ENCODE data around the gene ALOXE3.

Gene ALOXE3

DNA sequence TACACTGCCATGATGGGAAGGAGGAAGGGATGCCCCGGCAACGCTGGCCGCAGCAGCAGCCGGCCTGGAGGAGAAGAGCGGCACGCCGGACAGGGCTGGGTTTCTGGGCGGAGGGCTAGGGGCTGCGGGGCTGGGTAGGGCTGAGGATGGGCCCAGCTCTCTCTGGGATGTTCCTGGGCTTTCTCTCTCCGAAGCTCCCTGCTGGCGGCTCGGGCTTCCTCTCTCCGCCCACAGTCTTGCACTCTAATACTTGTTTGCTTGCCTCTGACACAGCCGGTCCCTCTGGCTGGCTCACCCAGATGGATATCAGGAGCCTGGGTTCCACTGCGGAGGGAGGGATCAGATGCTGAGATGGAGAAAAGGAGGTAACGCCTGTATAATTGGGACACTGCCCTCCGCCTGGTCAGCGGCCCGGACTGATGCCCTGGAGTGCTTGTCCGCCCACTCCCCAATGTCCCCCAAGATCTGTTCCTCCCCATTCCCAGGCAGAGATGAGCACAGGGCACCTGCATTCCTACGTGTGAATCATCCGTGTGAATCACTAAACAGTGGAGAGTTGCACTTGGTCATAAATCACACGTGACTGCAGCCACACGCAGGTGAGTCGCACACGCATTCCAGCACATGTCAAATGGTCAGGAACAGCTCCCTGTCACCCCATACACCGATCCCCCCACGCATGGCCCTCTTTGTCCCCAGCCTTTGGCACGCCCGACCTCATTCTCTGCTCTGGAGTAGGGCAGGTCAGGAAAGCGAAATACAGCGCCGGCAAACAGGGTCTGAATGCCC lies at the start of gene ALOXE3:
TSS of gene ALOXE3 (minus strand) at position 535 of the 789 bp plus-strand sequence. CDS start at position 11, 524 bp downstream.
- in situ Hi-C loops (cut with MboI; ENCODE audit: low sequenced_read_pairs) = no loop called here

DNA sequence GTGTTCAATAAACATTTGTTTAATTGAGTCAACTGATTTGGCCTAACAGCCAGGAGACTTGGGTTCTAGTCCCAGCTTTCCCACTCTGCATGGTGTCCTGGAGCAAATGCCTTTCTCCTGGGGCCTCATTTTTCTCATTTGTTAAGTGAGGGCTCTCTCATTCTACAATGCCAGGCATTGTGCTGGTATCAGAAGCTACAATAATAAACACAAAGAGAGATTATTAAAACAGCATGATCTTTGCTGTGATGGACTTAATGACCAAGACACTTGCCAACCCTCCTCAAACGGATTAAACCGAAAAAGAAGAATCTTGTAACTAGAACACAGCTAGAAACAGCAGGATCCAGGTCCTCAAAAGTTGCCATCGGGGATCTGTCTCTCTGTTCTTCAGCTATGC lies 49.2 kb upstream of the ALOXE3 start:
- in situ Hi-C loops (cut with MboI; ENCODE audit: low sequenced_read_pairs) = no loop called here

DNA sequence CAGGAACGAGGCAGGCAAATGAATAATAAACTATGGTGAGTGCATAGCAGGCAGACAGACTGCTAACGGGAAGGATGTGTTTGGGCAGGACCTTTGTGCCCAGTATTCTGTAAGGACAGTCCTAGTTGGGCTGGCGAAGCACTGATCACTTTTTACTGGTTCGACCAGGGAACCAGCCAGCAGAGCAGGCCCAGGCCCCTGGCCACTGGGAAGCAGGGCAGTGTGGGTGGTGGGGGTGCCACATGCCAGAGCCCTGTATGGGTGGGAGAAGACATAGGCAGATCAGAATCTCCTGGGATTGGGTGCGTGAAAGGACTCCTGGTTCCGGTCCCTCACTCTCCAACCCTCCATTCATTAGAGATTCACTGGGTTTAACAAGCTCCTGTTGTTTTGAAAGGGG lies 48.4 kb upstream of the ALOXE3 start:
- in situ Hi-C loops (cut with MboI; ENCODE audit: low sequenced_read_pairs) = no loop called here

DNA sequence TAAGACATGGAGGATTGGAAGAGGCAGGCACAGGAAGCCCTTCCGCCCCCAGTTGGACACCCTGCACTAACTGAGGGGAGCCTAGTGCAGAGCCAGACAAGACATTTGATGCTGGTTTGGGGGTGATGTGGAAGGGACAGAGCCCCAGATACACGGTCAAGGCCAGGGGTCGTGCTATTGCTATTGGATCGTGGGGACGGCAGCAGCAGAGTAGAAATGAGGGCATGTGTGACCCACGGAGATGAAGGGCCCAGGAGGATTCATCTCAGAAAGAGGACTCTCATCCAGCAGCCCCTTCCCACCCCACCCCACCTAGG lies 46.5 kb upstream of the ALOXE3 start:
- in situ Hi-C loops (cut with MboI; ENCODE audit: low sequenced_read_pairs) = no loop called here

DNA sequence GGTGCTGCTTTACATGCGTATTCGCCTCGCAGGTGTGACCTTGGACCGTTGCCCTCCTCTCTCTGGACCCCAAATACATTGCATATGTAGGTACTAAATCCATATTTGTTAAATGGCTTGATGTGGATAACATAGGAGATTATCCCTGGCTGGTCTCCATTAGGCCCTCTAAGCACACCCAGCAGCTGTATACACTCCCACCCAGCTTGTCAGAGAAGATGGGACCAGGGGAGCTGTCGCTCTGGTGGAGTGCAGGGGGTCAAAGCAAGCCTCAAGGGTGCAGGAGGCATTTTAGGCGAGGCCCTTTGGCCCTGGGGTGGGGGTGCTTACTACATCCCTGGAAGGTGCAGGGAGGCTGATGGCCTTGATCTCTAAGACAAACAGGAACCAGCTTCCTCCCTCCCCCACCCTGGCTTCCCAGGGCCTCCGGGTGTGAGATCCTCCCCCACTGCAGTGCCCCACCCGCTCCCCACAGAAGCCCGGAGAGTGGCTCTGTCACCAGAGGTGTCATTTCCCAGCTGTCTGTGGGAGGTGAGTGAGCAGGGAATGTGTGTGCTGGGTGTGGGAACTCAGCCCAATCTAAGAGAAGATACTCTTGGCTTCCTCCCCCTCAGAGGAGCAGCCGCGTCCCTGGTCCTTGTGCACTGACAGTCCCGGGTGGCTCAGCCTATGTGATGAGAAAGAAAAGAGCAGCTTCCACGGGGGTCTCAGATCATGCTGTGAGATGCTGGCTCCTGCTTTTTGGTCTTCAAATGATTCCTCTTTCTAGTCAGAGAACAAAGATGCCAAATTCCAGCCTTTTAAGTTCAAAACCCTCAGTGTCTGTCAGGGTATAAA lies 45.9 kb upstream of the ALOXE3 start:
- in situ Hi-C loops (cut with MboI; ENCODE audit: low sequenced_read_pairs) = no loop called here

DNA sequence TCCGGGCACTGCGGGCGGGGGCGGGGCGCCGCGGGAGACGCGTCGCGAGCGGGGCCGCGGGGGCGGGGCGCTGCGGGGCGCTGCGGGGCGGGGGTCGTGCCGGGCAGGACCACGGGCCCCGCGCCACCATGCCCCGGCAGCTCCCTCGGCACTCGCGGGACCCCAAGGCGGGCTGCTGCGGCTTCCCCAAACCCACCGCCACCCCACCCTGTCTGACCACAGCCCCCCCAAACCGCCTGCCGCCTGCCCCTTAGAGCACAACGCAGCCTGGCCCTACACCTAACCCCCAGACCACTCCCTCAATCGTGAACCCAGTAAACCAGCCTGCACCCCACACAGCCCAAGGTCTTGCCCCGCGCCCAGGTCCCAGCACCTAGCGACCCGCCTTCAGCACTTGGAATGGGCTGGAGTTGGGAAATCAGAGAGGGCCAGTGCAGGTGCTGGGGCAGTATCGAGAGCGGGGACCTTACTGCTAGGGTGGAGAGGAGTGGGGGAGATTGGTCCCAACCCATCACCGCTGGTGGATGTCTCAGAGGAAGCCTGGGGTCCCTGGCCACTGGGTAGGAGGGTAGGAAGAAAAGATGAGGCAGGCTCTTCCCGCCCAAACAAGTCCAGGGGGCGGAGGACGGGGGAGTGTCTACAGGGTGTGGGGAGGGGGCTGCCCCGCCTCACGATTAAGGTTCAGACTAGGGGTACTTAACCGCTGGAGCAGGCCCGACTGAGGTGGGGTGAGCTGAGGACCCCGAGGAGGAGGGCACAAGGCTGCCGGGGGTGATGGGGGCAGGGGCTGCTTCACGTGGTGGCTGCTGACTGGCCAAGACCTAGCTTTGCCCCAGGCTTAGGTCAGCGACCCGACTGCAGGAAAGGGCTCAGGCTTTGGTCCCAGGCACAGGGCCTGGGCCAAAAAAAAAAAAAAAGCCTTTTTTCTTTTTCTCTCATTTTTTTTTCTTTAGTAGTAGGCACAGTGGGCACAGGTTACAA lies 45.0 kb upstream of the ALOXE3 start:
- in situ Hi-C loops (cut with MboI; ENCODE audit: low sequenced_read_pairs) = no loop called here

DNA sequence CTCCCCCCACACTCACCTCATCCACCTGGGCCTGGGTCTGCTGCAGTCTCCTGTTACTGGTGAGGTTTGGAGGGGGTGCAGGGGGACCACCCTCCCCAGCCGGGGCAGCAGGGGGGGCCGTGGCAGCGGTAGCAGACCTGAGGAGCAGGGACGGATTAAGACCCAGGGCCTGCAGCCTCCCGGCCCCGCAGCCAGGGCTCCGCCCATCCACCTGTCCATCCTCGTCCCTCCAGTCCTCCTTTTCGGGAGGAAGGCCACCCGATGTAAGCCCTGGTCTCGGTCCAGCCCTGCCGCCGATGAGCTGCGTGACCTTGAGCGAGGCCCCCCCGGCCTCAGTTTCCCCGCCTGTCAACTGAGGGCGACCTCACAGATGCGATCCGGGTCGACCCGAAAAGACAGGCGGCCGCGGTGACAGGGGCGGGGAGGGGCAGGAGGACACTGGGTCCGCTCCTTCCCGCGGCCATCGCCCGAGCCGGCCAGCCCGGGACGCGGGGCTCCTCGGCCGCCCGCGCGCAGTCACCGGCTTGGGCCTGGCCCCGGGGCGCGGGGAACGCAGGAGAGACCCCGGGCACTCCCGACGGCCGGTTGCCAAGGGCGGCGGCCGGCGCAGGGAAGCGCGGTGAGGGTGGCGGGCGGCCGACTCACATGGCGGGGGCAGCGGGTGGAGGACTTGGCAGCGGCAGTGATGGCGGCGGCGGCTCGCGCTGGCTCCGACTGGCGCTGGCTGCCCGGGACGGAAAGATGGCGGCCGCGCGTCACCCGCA lies 44.1 kb upstream of the ALOXE3 start, which contains the start of gene VAMP2:
TSS of gene VAMP2 (minus strand) at position 716 of the 764 bp plus-strand sequence. CDS start at position 647, 69 bp downstream.
- in situ Hi-C loops (cut with MboI; ENCODE audit: low sequenced_read_pairs) = no loop called here

DNA sequence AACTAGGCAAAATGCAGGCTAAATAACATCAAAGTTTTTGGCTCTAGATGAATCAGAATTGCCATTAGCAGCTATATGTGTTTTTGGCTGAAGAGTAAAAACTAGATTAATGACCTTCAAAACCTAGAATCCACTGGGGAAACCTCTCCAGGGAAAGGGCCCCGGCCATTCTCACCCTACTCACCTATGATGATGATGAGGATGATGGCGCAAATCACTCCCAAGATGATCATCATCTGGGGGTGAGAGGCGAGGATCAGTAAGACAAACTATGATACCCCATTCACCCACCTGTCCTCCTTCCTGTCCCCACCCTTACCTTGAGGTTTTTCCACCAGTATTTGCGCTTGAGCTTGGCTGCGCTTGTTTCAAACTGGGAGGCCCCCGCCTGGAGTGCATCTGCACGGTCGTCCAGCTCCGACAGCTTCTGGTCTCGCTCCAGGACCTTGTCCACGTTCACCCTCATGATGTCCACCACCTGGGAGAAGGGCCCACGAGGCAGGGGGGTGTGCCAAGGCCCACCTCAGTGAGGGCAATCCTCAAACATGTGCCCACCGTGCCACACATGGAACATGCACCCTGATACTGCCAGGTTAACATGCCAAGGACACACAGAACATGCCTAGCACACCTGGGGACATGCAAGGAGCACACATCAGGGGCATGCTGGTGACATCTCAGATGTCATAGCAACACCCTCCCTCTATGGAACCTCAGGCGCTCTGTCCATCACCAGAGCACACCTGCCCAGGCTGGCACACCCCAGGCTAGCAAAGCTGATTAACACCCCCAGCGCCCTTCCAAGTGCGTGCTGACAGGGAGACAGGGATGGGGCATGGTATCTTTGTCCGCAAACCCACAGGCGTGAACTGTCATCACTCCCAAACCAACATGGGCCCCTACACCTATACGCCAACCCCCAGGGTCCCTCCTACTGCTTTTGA lies 43.2 kb upstream of the ALOXE3 start:
- in situ Hi-C loops (cut with MboI; ENCODE audit: low sequenced_read_pairs) = no loop called here

DNA sequence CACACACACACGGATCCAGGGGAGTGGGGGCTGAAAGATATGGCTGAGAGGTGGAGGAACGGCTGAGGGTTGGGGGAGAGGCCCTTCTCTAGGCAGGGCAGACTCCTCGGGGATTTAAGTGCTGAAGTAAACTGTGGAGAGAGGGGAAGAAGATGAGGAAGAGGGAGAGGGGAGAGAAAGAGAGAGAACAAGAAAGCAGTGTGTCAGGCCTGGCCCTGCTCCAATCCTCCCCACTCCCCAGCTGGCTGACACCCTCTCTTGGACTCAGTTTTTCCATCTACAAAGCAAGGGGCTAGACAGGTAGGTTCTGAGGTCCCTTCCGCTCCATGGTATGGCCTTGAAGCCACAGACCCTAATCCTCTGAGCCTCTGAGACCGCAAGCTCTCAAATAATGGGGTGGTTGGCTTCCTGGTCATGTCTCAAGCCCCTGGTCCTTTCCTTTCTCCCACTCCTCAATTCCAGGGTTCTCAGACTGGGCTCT lies 42.5 kb upstream of the ALOXE3 start:
- in situ Hi-C loops (cut with MboI; ENCODE audit: low sequenced_read_pairs) = no loop called here

DNA sequence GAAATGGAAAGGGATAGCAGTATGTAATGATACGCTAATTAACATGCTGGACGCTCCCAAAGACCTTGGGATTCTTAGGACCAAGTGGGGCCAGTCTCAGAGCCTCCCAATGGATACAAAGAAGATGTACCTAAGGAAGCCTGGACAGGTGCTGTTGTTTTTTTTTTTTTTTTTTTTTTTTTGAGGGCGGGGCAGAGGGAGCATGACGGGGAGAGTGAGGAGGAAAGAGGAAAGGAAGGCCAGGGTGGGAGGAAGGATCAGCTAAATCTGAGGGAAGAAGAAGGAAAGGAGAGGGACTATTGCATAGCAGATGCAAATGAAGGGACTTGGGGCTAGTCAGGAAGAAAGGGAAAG lies 41.9 kb upstream of the ALOXE3 start:
- in situ Hi-C loops (cut with MboI; ENCODE audit: low sequenced_read_pairs) = no loop called here

DNA sequence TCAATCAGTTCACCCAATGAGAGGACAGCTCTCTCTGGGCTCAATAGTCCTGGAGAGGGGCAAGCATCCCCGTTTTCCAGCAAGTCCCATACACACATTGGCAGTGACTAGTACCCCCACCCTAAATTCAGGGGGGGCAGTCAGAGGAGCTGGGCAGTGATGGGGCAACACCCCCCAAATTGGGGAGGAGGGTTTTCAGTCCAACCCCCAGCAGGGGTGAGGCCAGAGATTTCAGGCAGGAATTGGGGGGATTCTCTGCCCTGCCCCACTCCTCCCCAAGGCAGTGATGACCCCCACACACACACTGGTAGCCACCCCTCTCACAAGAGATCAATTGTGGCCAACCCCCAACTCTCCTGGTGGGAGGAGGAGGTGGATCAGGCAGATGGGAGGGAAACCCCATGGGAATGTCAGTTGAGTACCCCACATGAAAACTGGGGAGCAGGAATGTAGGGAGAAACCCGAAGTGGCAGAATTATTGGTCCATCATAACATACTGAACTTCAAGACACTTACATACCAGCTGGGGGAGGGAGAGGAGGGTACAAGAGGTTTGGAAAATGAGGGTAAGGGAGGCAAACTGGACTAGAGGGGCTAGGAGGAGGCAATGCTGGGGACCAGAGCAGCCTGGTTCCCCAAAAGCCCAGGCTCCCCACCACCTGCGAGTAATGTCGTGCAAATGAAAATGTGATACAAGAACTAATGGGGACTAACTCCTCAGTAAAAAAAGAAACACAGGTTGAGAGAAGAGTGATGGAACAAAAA lies 41.3 kb upstream of the ALOXE3 start:
- in situ Hi-C loops (cut with MboI; ENCODE audit: low sequenced_read_pairs) = no loop called here

DNA sequence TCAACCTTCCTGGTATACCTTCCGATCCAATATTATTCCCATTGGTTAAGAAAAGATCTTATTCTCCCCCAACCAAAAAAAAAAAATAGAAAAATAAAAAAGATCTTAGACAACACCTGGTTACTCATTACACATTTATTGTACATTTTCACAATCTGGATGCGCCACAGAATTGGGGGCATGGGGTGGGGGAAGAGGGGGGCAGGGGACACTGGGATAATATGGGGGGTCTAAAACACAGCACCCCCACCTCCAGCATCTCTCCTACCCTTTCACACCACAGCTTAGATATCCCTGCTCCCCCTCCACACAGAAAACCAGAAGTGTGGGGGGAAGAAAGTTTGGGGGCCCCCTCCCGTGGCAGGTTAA lies 40.7 kb upstream of the ALOXE3 start:
- in situ Hi-C loops (cut with MboI; ENCODE audit: low sequenced_read_pairs) = no loop called here

DNA sequence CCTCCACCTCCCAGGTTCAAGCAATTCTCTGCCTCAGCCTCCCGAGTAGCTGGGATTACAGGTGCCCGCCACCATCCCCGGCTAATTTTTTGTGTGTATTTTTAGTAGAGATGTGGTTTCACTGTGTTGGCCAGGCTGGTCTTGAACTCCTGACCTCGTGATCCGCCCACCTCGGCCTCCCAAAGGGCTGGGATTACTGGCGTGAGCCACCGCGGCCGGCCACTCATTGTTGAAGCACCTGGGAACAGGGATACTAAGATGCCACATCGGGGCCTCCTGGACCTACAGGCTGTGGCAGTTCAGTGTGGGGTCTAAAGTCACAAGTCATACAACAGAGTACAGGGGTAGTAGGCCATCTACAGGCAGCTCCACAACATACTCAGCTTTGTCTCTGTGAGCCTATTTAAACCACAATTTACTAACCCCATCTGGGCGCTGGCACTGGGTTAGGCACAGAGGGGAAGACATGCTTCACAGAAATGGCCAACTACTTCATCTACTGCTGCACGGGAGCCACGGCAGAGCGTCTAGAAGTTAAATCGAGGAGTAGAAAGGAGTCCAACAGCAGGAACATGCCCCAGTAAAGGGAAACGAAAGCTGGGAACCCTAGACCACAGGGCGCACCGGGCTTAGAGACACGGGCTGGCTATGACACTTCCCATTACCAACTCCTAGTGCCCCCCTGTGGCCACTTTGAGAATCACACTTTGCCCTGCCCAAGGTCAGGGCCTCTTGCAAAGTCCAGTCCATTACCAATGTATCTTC lies 40.1 kb upstream of the ALOXE3 start:
- in situ Hi-C loops (cut with MboI; ENCODE audit: low sequenced_read_pairs) = no loop called here

DNA sequence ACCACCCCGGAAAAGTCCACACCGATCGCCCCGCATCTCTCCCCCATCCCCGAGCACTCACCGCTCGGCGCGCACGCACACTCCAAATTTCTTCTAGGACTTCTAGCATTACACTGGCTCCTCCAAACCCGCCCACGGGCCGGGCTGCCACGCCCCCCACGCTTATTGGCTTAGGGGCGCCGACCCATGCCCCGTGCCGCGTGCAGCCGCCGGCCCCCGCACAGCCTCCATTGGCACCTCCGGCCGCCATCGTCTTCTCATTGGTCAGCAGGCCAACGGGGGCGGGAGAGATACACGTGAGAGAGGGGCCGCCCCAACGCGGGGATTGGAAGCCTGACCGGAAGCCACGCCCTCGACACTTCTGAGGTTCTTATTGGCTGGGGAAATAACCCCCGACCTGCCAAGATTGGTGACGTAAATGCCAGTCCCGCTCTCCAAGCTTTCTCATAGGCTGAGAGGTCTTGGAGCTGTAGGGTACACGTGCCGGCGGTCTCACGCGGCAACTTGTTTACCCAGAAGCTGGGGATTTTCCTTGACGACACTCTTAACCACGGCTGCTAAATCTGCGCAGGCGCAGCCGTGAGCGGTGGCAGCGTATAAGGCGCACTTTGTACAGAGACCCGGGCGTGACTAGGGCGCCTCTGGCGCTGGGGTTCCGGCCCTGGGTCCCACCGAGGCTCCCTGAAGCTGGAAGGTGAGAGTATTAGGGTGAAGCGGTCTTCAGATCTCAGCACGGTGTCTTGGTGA lies 38.1 kb upstream of the ALOXE3 start:
- in situ Hi-C loops (cut with MboI; ENCODE audit: low sequenced_read_pairs) = no loop called here

DNA sequence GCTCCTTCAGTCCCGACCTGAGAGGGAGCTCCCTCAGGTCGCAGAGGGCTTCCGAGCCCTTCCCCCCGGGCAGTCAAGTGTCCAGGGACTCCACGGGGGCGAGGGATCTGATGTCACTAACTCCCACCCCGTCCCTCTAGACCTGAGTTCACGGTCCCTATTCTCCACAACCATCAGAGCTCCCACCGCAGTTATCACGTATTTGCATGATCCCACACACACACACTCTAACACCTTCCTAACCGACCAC lies 37.6 kb upstream of the ALOXE3 start:
- in situ Hi-C loops (cut with MboI; ENCODE audit: low sequenced_read_pairs) = no loop called here

DNA sequence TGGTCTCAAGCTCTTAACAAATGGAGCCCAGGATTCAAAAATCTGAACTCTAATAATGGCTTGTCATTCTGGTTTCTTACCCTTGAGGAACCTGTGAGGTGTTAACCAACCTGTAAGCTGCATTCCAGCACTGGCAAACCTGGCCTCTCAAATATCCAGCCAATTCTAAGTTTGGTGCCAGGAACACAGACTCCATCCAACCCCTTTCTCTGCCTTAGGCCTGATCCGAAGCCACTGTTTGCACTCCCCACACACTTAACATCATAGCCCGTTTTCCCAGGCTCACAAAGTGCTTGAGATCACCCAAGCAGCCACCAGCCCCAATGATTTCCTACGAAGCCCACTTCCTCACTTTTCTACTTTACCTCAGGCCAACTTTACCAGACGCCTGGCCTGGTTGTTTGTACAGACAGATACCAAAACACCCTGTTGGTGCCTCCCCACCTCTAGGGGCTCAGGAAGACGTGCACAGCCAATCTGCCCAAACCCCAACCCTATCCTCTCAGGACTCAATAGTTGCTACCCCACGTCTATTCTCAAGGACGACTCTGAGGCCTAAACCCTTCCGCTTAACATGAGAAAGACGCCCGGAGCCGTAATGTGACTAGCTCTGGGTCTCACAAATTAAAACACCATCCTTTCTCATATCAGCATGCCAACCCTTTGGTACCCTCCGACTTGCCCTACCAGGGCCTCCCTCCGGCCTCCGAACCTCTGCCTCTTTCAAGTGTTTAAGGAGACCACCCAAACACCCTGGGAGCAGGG lies 37.1 kb upstream of the ALOXE3 start:
- in situ Hi-C loops (cut with MboI; ENCODE audit: low sequenced_read_pairs) = no loop called here

Data from HL-60/S4 treated with phorbol 12-myristate 13-acetate at 8.2 ng/mL for 4 days and 3 days (cell line).